Osteocyte (in vitro differentiated cells): Measurements from ENCODE around the gene GMFB. TPM values are rescaled to one million over a fixed set of nuclear protein-coding genes. Genes with fewer than 3 reads are reported as not detected.
"Not testable (repeated sequence)": the region's sequence is repeated elsewhere in the genome, so short reads cannot be mapped to it uniquely, and the experiment has no call there.

Experiments used
- DNase-seq: peaks from one replicate; pipeline ENCODE4 v3.0.0; 2021; ENCODE audit warnings: mixed read lengths; ENCODE audit not compliant: unreplicated experiment; ENCODE audit errors: extremely low spot score
- H3K27ac Mint-ChIP-seq: one replicate; pipeline ENCODE4 v1.8.0; 2021; ENCODE audit warnings: mild to moderate bottlenecking, mixed read lengths; ENCODE audit not compliant: unreplicated experiment
- H3K27me3 Mint-ChIP-seq: one replicate; pipeline ENCODE4 v1.8.0; 2021; ENCODE audit warnings: mixed read lengths; ENCODE audit not compliant: unreplicated experiment
- H3K36me3 Mint-ChIP-seq: one replicate; pipeline ENCODE4 v1.8.0; 2021; ENCODE audit warnings: mixed read lengths; ENCODE audit not compliant: unreplicated experiment
- H3K4me1 Mint-ChIP-seq: one replicate; pipeline ENCODE4 v1.8.0; 2021; ENCODE audit warnings: mixed read lengths; ENCODE audit not compliant: unreplicated experiment
- H3K4me3 Mint-ChIP-seq: one replicate; pipeline ENCODE4 v1.8.0; 2021; ENCODE audit warnings: mild to moderate bottlenecking, moderate library complexity, mixed read lengths; ENCODE audit not compliant: unreplicated experiment
- H3K9me3 Mint-ChIP-seq: one replicate; pipeline ENCODE4 v1.8.0; 2021; ENCODE audit warnings: mixed read lengths; ENCODE audit not compliant: unreplicated experiment
- CTCF ChIP-seq: fragments of 200-600 bp; sonication (generic); IDR thresholded peaks from 2 replicates; pipeline ENCODE4 v1.5.0; 2021; ENCODE audit warnings: antibody characterized with exemption, mild to moderate bottlenecking, moderate library complexity
- total RNA-seq: library from RNA; stranded (reverse); gene quantifications from 2 replicates; pipeline ENCODE4 v1.2.1, GENCODE V29; 2021

Gene GMFB
- total RNA-seq, 1 donor from 2014 or later = 54.4 TPM

DNA sequence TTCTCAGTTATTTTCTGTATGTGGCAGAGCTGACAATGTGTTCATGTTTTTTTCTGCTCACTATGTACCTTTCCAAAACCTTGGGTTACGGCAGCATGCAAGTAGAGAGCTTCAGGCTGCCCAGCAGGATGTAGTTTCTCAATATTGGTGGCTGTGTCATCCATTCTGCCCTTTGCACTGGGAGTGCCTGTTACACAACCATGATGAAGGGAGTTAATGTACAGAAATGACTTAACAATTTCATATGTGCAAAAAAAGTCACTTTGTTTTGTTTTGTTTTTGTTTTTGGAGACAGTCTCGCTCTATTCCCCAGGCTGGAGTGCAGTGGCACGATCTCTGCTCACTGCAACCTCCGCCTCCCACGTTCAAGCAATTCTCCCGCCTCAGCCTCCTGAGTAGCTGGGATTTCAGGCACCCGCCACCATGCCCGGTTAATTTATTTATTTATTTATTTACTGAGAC, 41.5 kb downstream of the GMFB start:
- TF ChIP-seq CTCF = no peak
- no peak overlapping the region for H3K27ac Mint-ChIP-seq
- no peak overlapping the region for H3K4me3 Mint-ChIP-seq
- H3K36me3 Mint-ChIP-seq = no peaks in the 10 kb centered on the region
- peaks cover 10% of the 10 kb centered on the region for H3K27me3 Mint-ChIP-seq
- H3K4me1 Mint-ChIP-seq = peaks cover 8% of the 10 kb centered on the region
- H3K9me3 Mint-ChIP-seq = no peaks in the 10 kb centered on the region
- DNase-seq = no peak

DNA sequence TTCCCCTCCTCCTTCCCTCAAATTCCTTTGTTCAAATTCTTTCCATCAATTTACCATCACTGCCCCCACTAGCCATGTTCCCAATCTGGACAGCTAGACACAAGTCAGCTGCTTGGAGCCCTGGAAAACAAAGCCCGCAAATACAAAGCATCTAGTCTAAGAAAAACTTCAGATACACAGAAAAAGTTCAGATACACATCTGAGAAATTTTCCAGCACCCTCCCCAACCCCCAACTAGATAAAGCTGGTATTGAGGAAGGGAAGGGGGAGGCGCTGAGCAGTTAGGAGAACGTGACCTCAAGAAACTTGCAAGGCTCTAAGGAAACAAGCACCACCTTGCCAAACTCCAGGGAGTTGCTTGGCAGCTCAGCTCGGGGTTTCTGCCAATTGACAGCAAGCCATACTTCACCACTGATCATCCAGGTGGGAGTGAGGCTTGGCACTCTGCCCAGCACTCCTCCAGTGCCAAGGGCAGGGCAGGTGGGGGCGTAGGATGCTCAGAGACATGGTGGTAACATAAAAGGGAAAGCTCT, 42.6 kb downstream of the GMFB start:
- Mint-ChIP-seq H3K4me3 (no peak overlapping the region), H3K4me1 (peaks cover 17% of the 10 kb centered on the region), H3K27me3 (peaks cover 10% of the 10 kb centered on the region), H3K27ac (no peak overlapping the region), H3K9me3 (no peaks in the 10 kb centered on the region), H3K36me3 (no peaks in the 10 kb centered on the region)
- no peak for TF ChIP-seq CTCF
- no peak for DNase-seq

GRCh38 chr14:54444681-54445080, 44.1 kb downstream of the GMFB start:
- peaks cover 10% of the 10 kb centered on the region for H3K27me3 Mint-ChIP-seq
- DNase-seq = no peak
- H3K4me1 Mint-ChIP-seq = peaks cover 21% of the 10 kb centered on the region
- no peaks in the 10 kb centered on the region for H3K9me3 Mint-ChIP-seq
- H3K4me3 Mint-ChIP-seq = no peak overlapping the region
- H3K36me3 Mint-ChIP-seq = no peaks in the 10 kb centered on the region
- H3K27ac Mint-ChIP-seq = no peak overlapping the region
- no peak for TF ChIP-seq CTCF

GRCh38 chr14:54443981-54444380, 44.8 kb downstream of the GMFB start:
- Mint-ChIP-seq H3K36me3 (no peaks in the 10 kb centered on the region), H3K4me1 (peaks cover 27% of the 10 kb centered on the region), H3K27me3 (peaks cover 7% of the 10 kb centered on the region), H3K4me3 (no peak overlapping the region), H3K27ac (no peak overlapping the region), H3K9me3 (no peaks in the 10 kb centered on the region)
- DNase-seq = no peak
- no peak for TF ChIP-seq CTCF

DNA sequence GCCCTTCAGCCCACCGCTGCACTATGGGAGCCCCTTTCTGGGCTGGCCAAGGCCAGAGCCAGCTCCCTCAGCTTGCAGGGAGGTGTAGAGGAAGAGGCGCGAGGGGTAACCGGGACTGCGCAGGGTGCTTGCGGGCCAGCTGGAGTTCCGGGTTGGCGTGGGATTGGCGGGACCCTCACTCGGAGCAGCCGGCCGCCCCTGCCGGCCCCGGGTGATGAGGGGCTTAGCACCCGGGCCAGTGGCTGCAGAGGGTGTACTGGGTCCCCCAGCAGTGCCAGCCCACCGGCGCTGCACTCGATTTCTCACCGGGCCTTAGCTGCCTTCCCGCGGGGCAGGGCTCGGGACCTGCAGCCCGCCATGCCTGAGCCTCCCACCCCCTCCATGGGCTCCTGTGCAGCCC, 45.8 kb downstream of the GMFB start:
- not testable (repeated sequence) for H3K36me3 Mint-ChIP-seq, DNase-seq, H3K27me3 Mint-ChIP-seq, H3K4me3 Mint-ChIP-seq, H3K27ac Mint-ChIP-seq, H3K9me3 Mint-ChIP-seq
- peaks cover 34% of the 10 kb centered on the region for H3K4me1 Mint-ChIP-seq
